ENCODE measurements around the gene SLC6A6.
"Not testable (repeated sequence)": the region's sequence is repeated elsewhere in the genome, so short reads cannot be mapped to it uniquely, and the experiment has no call there.

Gene SLC6A6

DNA sequence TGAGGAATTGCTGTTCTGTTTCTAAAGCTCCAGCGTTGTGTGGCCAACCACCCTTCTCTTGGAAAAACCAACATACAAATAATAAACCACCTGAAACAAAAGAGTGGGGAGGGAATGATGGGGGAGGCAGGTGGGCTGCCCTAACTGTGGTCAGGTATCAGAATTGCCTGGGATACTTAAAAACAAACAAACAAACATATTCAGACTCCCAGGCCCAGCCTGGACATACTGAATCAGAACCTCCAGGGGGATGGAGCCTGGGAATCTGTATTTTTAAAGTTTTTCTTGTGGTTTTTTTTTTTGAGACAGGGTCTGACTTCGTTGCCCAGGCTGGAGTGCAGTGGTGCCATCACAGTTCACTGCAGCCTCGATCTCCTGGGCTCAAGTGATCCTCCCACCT, 4.4 kb downstream of the SLC6A6 start:
- Histone ChIP-seq H3K4me2 (ENCODE audit: low read length, poor library complexity, severe bottlenecking) (peak overlapping the region; percentile 77), H3K4me1 (ENCODE audit: control insufficient read depth, insufficient read depth, low read depth, low read length) (peaks cover 51% of the 10 kb centered on the region), H2AK5ac (ENCODE audit: low read length, severe bottlenecking) (no peak overlapping the region), H4K91ac (ENCODE audit: low read length) (no peak overlapping the region), H3K18ac (ENCODE audit: low read depth in 1 of 2, low read length in 2 of 2) (no peak overlapping the region), H3K27me3 (ENCODE audit: control insufficient read depth in 1 of 2, insufficient read depth in 1 of 2, low read length in 2 of 2) (peaks cover 0 to 2% of the 10 kb centered on the region in 2 experiments), H3K36me3 (ENCODE audit: control insufficient read depth in 1 of 2, insufficient read depth in 2 of 2, low read depth in 1 of 2, low read length in 2 of 2) (peaks cover 4 to 36% of the 10 kb centered on the region in 2 experiments), H2BK5ac (ENCODE audit: low read depth, low read length, poor library complexity, severe bottlenecking) (no peak overlapping the region), H3K27ac (ENCODE audit: low read length, poor library complexity, severe bottlenecking) (no peak overlapping the region), H3K4ac (ENCODE audit: low read depth in 1 of 2, low read length in 2 of 2) (no peak overlapping the region), H2BK120ac (ENCODE audit: low read depth, low read length) (no peak overlapping the region), H3K23ac (ENCODE audit: low read length in 2 of 2) (no peak overlapping the region), H3K4me3 (ENCODE audit: insufficient read depth in 1 of 2, low read depth in 1 of 2, low read length in 2 of 2) (no peak overlapping the region), H2BK15ac (ENCODE audit: low read depth, poor library complexity, severe bottlenecking) (no peak overlapping the region), H4K8ac (ENCODE audit: low read length) (no peak overlapping the region), H3K9me3 (ENCODE audit: control insufficient read depth, low read length) (no peaks in the 10 kb centered on the region), H3K9ac (ENCODE audit: low read length) (no peak overlapping the region), H2AFZ (ENCODE audit: low read depth, low read length) (no peak overlapping the region), H2BK12ac (ENCODE audit: low read length in 2 of 2) (no peak overlapping the region), H3K14ac (ENCODE audit: low read length in 2 of 2) (no peak overlapping the region), H3K79me1 (replicated peaks; ENCODE audit: low read length, poor library complexity, severe bottlenecking) (peaks cover 6% of the 10 kb centered on the region)
- WGBS, result 88% methylated on average over 2 of the region's 3 CpGs
- no peak for DNase-seq

DNA sequence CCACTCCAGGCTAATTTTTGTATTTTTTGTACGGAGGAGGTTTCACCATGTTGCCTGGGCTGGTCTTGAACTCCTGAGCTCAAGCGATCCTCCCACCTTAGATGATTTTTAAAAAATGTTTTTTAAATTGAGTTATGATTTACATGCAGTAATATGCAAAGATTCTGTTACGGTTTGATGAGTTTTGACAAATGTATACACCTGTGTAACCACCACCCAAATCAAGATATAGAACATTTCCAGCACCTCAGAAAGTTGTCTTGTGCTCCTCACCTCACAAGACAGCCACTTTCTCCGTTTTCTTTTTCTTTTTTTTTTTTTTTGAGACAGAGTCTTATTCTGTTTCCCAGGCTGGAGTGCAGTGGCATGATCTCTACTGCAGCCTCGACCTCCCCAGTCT, 4.8 kb downstream of the SLC6A6 start:
- H3K36me3 ChIP-seq (ENCODE audit: control insufficient read depth in 1 of 2, insufficient read depth in 2 of 2, low read depth in 1 of 2, low read length in 2 of 2), result peaks cover 6 to 39% of the 10 kb centered on the region in 2 experiments
- no peaks in the 10 kb centered on the region for H3K9me3 ChIP-seq (ENCODE audit: control insufficient read depth, low read length)
- H3K4me1 ChIP-seq (ENCODE audit: control insufficient read depth, insufficient read depth, low read depth, low read length), result peaks cover 47% of the 10 kb centered on the region
- H2BK5ac ChIP-seq (ENCODE audit: low read depth, low read length, poor library complexity, severe bottlenecking), result no peak overlapping the region
- no peak overlapping the region for H3K23ac ChIP-seq (ENCODE audit: low read length in 2 of 2)
- H4K91ac ChIP-seq (ENCODE audit: low read length), result no peak overlapping the region
- no peak for DNase-seq
- H2BK15ac ChIP-seq (ENCODE audit: low read depth, poor library complexity, severe bottlenecking), result no peak overlapping the region
- no peak overlapping the region for H3K4me3 ChIP-seq (ENCODE audit: insufficient read depth in 1 of 2, low read depth in 1 of 2, low read length in 2 of 2)
- no peaks in the 10 kb centered on the region for H3K27me3 ChIP-seq (ENCODE audit: control insufficient read depth in 1 of 2, insufficient read depth in 1 of 2, low read length in 2 of 2)
- H3K79me1 ChIP-seq (replicated peaks; ENCODE audit: low read length, poor library complexity, severe bottlenecking), result peaks cover 6% of the 10 kb centered on the region
- no peak overlapping the region for H2AK5ac ChIP-seq (ENCODE audit: low read length, severe bottlenecking)
- H4K8ac ChIP-seq (ENCODE audit: low read length), result no peak overlapping the region
- no peak overlapping the region for H2BK120ac ChIP-seq (ENCODE audit: low read depth, low read length)
- H3K18ac ChIP-seq (ENCODE audit: low read depth in 1 of 2, low read length in 2 of 2), result no peak overlapping the region
- 83% methylated on average over 3 of the region's 5 CpGs for WGBS
- H3K9ac ChIP-seq (ENCODE audit: low read length), result no peak overlapping the region
- H2BK12ac ChIP-seq (ENCODE audit: low read length in 2 of 2), result no peak overlapping the region
- H3K4ac ChIP-seq (ENCODE audit: low read depth in 1 of 2, low read length in 2 of 2), result no peak overlapping the region
- H2AFZ ChIP-seq (ENCODE audit: low read depth, low read length), result no peak overlapping the region
- no peak overlapping the region for H3K4me2 ChIP-seq (ENCODE audit: low read length, poor library complexity, severe bottlenecking)
- no peak overlapping the region for H3K27ac ChIP-seq (ENCODE audit: low read length, poor library complexity, severe bottlenecking)
- H3K14ac ChIP-seq (ENCODE audit: low read length in 2 of 2), result no peak overlapping the region

DNA sequence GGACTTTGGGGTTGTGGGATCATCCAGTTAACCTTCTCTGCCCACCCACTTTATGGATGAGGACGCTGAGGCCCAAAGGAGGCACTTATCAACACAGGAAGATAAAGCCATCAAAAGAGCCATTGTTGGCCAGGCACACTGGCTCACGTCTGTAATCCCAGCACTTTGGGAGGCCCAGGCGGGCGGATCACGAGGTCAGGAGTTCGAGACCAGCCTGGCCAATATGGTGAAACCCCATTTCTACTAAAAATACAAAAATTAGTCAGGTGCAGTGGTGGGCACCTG, 7.3 kb downstream of the SLC6A6 start:
- not testable (repeated sequence) for H4K91ac ChIP-seq (ENCODE audit: low read length)

DNA sequence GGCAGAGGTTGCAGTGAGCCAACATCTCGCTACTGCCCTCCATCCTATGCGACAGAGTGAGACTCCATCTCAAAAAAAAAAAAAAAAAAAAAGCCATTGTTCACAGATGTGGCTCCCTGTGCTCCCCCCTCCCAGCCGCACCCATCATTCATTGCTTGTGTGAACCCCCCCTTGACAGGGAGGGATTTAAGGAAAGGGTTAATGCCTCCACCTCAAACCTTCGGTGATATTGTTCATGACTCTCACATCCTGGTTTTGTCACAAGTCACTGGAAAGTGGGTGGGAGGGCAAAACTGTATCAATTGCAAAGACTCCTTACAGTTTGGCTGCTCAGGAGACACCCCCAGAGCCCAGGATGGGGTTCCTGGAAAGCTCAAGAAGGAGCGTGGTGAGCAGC, 7.7 kb downstream of the SLC6A6 start:
- no peak overlapping the region for H2BK120ac ChIP-seq (ENCODE audit: low read depth, low read length)
- H3K79me1 ChIP-seq (replicated peaks; ENCODE audit: low read length, poor library complexity, severe bottlenecking), result peaks cover 11% of the 10 kb centered on the region
- H3K4me2 ChIP-seq (ENCODE audit: low read length, poor library complexity, severe bottlenecking), result no peak overlapping the region
- peaks cover 59% of the 10 kb centered on the region for H3K4me1 ChIP-seq (ENCODE audit: control insufficient read depth, insufficient read depth, low read depth, low read length)
- no peak for DNase-seq
- H2BK12ac ChIP-seq (ENCODE audit: low read length in 2 of 2), result peak overlapping the region; percentile 49 to 85
- no peaks in the 10 kb centered on the region for H3K27me3 ChIP-seq (ENCODE audit: control insufficient read depth in 1 of 2, insufficient read depth in 1 of 2, low read length in 2 of 2)
- no peak overlapping the region for H3K14ac ChIP-seq (ENCODE audit: low read length in 2 of 2)
- peak overlapping the region; percentile 35 for H3K9ac ChIP-seq (ENCODE audit: low read length)
- peaks cover 6 to 48% of the 10 kb centered on the region in 2 experiments for H3K36me3 ChIP-seq (ENCODE audit: control insufficient read depth in 1 of 2, insufficient read depth in 2 of 2, low read depth in 1 of 2, low read length in 2 of 2)
- H2BK15ac ChIP-seq (ENCODE audit: low read depth, poor library complexity, severe bottlenecking), result peak overlapping the region; percentile 26
- no peak overlapping the region for H2AFZ ChIP-seq (ENCODE audit: low read depth, low read length)
- H3K4me3 ChIP-seq (ENCODE audit: insufficient read depth in 1 of 2, low read depth in 1 of 2, low read length in 2 of 2), result no peak overlapping the region
- H4K8ac ChIP-seq (ENCODE audit: low read length), result peak overlapping the region; percentile 93
- no peak overlapping the region for H2BK5ac ChIP-seq (ENCODE audit: low read depth, low read length, poor library complexity, severe bottlenecking)
- peak overlapping the region; percentile 94 for H4K91ac ChIP-seq (ENCODE audit: low read length)
- H3K23ac ChIP-seq (ENCODE audit: low read length in 2 of 2), result no peak overlapping the region
- H3K4ac ChIP-seq (ENCODE audit: low read depth in 1 of 2, low read length in 2 of 2), result peak overlapping the region; percentile 60 to 78
- no peaks in the 10 kb centered on the region for H3K9me3 ChIP-seq (ENCODE audit: control insufficient read depth, low read length)
- WGBS, result 75% methylated on average over 3 of the region's 5 CpGs
- no peak overlapping the region for H2AK5ac ChIP-seq (ENCODE audit: low read length, severe bottlenecking)
- peak overlapping the region; percentile 13 for H3K27ac ChIP-seq (ENCODE audit: low read length, poor library complexity, severe bottlenecking)
- H3K18ac ChIP-seq (ENCODE audit: low read depth in 1 of 2, low read length in 2 of 2), result peak overlapping the region; percentile 79 to 85

More for the DNA sequence above, 7.3 kb downstream of the SLC6A6 start:
- H3K4me2 ChIP-seq (ENCODE audit: low read length, poor library complexity, severe bottlenecking); H2AFZ ChIP-seq (ENCODE audit: low read depth, low read length); H2BK15ac ChIP-seq (ENCODE audit: low read depth, poor library complexity, severe bottlenecking); H3K27me3 ChIP-seq (ENCODE audit: control insufficient read depth in 1 of 2, insufficient read depth in 1 of 2, low read length in 2 of 2); H3K23ac ChIP-seq (ENCODE audit: low read length in 2 of 2); H4K8ac ChIP-seq (ENCODE audit: low read length); H2AK5ac ChIP-seq (ENCODE audit: low read length, severe bottlenecking); H3K4me3 ChIP-seq (ENCODE audit: insufficient read depth in 1 of 2, low read depth in 1 of 2, low read length in 2 of 2); H2BK5ac ChIP-seq (ENCODE audit: low read depth, low read length, poor library complexity, severe bottlenecking); H3K4ac ChIP-seq (ENCODE audit: low read depth in 1 of 2, low read length in 2 of 2); H3K9ac ChIP-seq (ENCODE audit: low read length); H3K14ac ChIP-seq (ENCODE audit: low read length in 2 of 2); H3K27ac ChIP-seq (ENCODE audit: low read length, poor library complexity, severe bottlenecking); H2BK120ac ChIP-seq (ENCODE audit: low read depth, low read length); H3K9me3 ChIP-seq (ENCODE audit: control insufficient read depth, low read length); H3K79me1 ChIP-seq (replicated peaks; ENCODE audit: low read length, poor library complexity, severe bottlenecking); DNase-seq: not testable (repeated sequence)
- 87% methylated on average over 3 of the region's 6 CpGs for WGBS
- H2BK12ac ChIP-seq (ENCODE audit: low read length in 2 of 2), result peak overlapping the region in 1 of 2 experiments; percentile 2
- H3K4me1 ChIP-seq (ENCODE audit: control insufficient read depth, insufficient read depth, low read depth, low read length), result peaks cover 60% of the 10 kb centered on the region
- H3K18ac ChIP-seq (ENCODE audit: low read depth in 1 of 2, low read length in 2 of 2), result peak overlapping the region in 1 of 2 experiments; percentile 88
- peaks cover 6 to 45% of the 10 kb centered on the region in 2 experiments for H3K36me3 ChIP-seq (ENCODE audit: control insufficient read depth in 1 of 2, insufficient read depth in 2 of 2, low read depth in 1 of 2, low read length in 2 of 2)
